Fibroblast of skin of left quadriceps (primary cell): ENCODE measurements around the gene GP9.
"Not testable (repeated sequence)": the region's sequence is repeated elsewhere in the genome, so short reads cannot be mapped to it uniquely, and the experiment has no call there.

ENCODE experiments used
- DNase-seq, 2 experiments: peaks; one replicate each; pipeline ENCODE4 v3.0.0-alpha.2; 2013; ENCODE audit warnings: low read depth in 2 of 2

Gene GP9

GRCh38 chr3:129111076-129111780 is 50.6 kb downstream of the GP9 start:
- not testable (repeated sequence) for DNase-seq
